H54 (cell line): ENCODE data around the gene IQCM.
"Not testable (repeated sequence)": the region's sequence is repeated elsewhere in the genome, so short reads cannot be mapped to it uniquely, and the experiment has no call there.

Source experiments
- DNase-seq: peaks from one replicate; pipeline ENCODE4 v3.0.0; 2011; ENCODE audit warnings: low spot score, mixed read lengths; ENCODE audit not compliant: insufficient read length
- FAIRE-seq: peaks from 3 replicates; lab custom pipeline; 2011; peaks lifted over from hg19 to GRCh38; lab: Jason Lieb, UNC
- POLR2A ChIP-seq: IDR thresholded peaks from 2 replicates; pipeline ENCODE4 v1.6.1; 2011; ENCODE audit warnings: low read depth, mild to moderate bottlenecking, low read length

The IQCM gene

GRCh38 chr4:149549911-149550310 lies 265.7 kb downstream of the IQCM start:
- TF ChIP-seq POLR2A = no peak
- no peak for DNase-seq
- FAIRE-seq = no peak

- DNase-seq = no peak
- TF ChIP-seq POLR2A = no peak
- FAIRE-seq = no peak
These were observed 280.9 kb downstream of the IQCM start for GRCh38 chr4:149534779-149535178.

- DNase-seq = no peak
These were observed 283.8 kb downstream of the IQCM start for GRCh38 chr4:149531861-149532260.

GRCh38 chr4:149523039-149523438 lies 292.6 kb downstream of the IQCM start:
- DNase-seq = no peak
- no peak for TF ChIP-seq POLR2A
- FAIRE-seq = no peak

More at GRCh38 chr4:149531861-149532260, 283.8 kb downstream of the IQCM start:
- TF ChIP-seq POLR2A = no peak
- FAIRE-seq = no peak

DNA sequence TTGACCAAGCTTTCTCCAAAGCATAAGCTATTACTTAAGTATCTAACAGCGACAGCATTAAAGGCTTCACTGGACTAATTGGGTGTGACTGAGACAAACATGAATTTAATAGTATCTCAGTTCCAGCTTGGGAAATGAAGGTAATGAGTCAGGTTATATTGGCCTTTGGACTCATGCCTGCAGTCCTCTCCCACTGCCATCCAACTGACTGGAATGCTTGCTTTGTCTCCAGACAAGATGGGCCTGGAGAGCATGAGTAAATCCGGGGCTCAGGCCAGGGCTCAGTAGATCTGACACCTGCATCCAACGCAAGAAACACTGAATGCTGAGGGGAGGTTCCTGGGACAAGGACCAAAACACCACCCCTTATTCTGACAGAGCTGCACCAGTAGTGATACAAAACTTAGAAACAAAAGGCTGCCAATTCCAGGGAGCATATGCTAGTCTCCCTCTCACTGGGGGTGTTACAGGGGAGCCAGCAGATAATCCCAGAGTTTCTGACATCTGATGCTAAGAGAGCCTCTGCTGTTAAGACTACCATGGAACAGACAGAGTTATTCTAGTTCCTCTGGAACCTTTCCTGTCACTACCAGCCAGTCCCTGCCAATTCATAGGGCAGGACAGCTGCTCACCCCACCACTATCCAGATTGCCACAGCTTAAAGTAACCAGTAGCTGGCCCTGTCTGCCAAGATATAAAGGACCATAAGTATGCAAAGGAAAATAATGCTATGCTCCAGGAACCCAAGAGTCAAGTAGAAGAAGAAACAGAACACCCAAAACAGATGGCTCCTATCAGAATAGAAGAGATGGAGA lies 293.8 kb downstream of the IQCM start:
- TF ChIP-seq POLR2A = no peak
- FAIRE-seq (peak; percentile 52), DNase-seq (no peak)

DNA sequence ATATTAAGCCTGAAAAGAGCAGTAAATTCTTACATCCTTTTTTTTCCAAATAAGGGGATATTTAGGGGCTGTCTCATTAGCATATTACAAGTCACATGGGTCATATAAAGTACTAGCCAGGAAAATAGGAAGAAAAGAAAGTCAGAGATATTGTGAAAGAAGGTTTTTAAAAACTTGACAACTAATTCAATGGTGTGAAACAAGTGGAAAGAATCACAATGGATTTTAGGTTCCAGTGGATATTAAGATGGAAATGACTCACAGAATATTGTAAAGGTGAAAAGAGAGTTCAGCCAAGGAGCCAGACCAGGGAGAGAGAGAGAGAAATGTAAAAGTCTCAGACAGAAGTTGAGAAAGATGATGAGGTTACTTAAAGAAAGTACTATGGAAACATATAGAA lies 297.2 kb downstream of the IQCM start:
- DNase-seq (no peak), FAIRE-seq (no peak)
- TF ChIP-seq POLR2A = no peak

DNA sequence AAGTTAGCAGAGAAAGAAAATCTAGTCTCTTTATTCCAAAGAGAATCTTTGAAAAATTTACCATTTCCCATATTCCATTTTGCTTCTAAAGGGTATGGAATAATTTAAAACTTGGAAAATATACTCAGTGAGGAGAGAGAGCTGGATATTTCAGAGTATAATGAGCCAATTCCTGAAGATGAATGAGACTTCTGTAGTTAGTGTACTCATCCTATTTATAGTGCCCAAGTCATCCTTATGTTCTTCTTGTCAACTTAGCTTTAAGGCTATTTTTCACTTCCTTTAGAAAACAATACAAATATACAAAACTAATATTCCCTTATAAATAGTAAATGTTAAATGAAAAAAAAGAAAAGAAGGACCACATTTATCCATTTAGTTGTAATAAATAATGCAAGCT lies 302.6 kb downstream of the IQCM start:
- DNase-seq (no peak), FAIRE-seq (no peak)
- TF ChIP-seq POLR2A = no peak

GRCh38 chr4:149512501-149512900 lies 303.1 kb downstream of the IQCM start:
- FAIRE-seq = no peak

DNA sequence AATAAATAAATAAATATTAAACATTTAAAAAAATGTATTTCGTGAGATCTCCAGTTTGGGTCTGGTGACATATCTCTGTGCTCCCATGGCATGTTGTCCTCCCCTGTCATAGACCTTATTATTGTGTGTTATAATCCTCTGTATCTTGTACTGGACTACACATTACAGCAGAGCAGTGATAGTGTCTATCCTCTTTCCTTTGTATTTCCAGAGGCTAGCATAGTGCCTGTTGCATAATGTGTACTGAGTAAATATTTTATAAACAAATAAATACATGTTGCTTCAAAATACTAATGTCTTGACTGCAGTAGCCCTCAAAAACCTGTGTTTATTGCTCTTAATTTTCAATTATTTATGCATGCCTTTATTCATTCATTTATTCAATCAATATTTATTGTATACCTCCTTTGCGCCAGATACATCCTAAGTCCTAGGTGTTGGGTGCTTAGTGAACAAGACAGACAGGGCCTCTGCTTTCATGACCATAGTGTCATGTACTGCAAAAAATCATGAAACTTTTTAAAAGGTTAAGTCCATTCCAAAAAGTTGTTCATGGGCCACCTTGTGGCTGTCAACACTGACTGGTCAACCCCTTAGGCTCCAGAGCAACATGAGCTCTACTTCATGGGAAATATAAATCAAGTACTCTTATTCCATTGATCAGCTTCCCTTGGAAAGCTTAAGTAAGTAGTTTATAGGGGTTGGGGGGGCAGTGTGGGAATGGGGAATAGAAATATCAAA lies 303.9 kb downstream of the IQCM start:
- DNase-seq (no peak), FAIRE-seq (no peak)
- TF ChIP-seq POLR2A = no peak

More at GRCh38 chr4:149512501-149512900, 303.1 kb downstream of the IQCM start:
- TF ChIP-seq POLR2A = no peak
- DNase-seq = no peak

DNA sequence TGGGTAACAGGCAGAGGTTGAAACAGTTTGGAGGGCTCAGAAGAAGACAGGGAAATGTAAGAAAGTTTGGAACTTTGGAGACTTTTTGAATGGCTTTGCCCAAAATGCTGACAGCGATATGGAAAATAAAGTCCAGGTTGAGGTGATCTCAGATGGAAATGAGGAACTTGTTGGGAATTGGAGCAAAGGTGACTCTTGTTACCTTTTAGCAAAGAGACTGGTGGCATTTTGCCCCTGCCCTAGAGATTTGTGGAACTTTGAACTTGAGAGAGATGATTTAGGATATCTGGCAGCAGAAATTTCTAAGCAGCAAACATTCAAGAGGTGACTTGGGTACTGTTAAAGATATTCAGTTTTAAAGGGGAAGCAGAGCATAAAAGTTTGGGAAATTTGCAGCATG lies 308.3 kb downstream of the IQCM start:
- DNase-seq, FAIRE-seq: not testable (repeated sequence)

DNA sequence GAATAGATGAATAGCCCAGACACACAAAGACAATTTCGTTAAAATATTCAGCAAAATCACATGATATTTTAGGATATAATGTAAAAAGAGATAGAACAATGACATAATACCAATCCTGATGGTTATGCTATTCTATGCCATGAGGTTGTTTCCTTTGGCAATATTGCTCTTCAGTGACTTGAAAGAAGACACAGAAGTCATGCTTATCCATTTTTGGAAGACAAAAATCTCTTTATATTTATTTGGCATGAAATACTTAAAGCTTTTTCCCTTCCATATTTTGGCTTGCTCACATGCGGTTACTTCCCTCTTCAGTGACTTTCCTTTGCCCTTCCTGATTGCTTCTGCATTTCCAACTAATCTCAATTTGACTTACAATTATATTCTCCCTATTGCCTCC lies 314.8 kb downstream of the IQCM start:
- DNase-seq (no peak), FAIRE-seq (no peak)
- no peak for TF ChIP-seq POLR2A

DNA sequence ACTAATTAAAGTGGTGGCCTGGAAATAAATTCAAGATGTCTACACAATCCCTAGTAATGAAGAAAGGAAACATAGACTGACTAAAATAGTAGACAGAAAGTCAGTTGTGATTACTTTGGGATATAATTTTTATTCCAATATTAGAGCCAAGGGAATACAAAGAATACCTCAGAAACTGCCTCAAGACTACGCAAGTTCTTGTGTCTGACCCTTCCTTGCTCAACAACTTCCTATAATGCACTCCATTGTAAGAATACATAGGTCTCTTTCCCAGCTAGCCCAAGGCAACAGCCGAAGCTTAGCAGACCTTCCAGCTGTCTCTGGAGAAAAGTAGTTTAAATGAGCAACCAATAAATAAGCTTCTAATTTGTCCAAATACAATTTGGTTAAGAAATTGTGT lies 315.9 kb downstream of the IQCM start:
- TF ChIP-seq POLR2A = no peak
- FAIRE-seq (no peak), DNase-seq (no peak)

- no peak for FAIRE-seq
- TF ChIP-seq POLR2A = no peak
- no peak for DNase-seq
These were observed 317.4 kb downstream of the IQCM start for GRCh38 chr4:149498246-149498645.

- DNase-seq (no peak), FAIRE-seq (no peak)
- no peak for TF ChIP-seq POLR2A
These were observed 322.2 kb downstream of the IQCM start for GRCh38 chr4:149493492-149493891.

GRCh38 chr4:149489321-149489720 lies 326.3 kb downstream of the IQCM start:
- TF ChIP-seq POLR2A = no peak
- no peak for DNase-seq
- no peak for FAIRE-seq

DNA sequence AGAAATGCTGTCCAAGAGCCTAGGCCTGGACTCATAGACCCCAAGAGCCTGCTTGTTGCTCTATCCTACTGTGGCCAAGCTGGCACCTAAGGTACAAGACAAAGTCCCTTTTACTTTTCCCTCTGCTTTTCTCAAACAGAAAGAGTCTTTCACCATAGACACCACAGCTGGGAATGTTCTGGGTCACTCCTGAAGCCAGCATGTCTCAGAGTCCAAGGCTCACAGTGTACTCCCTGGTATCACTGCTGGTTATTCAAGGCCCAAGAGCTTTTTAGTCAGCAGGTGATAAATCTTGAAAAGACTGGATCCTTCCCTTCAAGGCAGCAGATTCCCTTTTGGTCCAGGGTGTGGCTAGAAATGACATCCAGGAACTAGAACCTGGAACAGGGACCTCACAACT lies 328.8 kb downstream of the IQCM start:
- DNase-seq (no peak), FAIRE-seq (no peak)
- no peak for TF ChIP-seq POLR2A

- DNase-seq, FAIRE-seq: not testable (repeated sequence)
These were observed 347.0 kb downstream of the IQCM start for GRCh38 chr4:149468669-149469068.
